Mammary microvascular endothelial cell (primary cell): ENCODE data around the gene FAHD1. TPM values are rescaled to one million over a fixed set of nuclear protein-coding genes. Genes with fewer than 3 reads are reported as not detected.

Source experiments
- total RNA-seq: library from RNA; depleted of rRNA; stranded (reverse); fragments of >200 nt; gene quantifications from 2 replicates; pipeline ENCODE4 v1.2.3, GENCODE V29; 2015

FAHD1 gene
- total RNA-seq = 70.9 and 86.8 TPM in 2 replicates

GRCh38 chr16:1826691-1827573 is at the start of gene FAHD1, which contains the start of gene HAGH:
TSS of gene FAHD1 (plus strand) at chr16:1827206. CDS start at chr16:1827239, 33 bp downstream.
TSS of gene HAGH (minus strand) at chr16:1826825. CDS start at chr16:1826787, 38 bp downstream.

DNA sequence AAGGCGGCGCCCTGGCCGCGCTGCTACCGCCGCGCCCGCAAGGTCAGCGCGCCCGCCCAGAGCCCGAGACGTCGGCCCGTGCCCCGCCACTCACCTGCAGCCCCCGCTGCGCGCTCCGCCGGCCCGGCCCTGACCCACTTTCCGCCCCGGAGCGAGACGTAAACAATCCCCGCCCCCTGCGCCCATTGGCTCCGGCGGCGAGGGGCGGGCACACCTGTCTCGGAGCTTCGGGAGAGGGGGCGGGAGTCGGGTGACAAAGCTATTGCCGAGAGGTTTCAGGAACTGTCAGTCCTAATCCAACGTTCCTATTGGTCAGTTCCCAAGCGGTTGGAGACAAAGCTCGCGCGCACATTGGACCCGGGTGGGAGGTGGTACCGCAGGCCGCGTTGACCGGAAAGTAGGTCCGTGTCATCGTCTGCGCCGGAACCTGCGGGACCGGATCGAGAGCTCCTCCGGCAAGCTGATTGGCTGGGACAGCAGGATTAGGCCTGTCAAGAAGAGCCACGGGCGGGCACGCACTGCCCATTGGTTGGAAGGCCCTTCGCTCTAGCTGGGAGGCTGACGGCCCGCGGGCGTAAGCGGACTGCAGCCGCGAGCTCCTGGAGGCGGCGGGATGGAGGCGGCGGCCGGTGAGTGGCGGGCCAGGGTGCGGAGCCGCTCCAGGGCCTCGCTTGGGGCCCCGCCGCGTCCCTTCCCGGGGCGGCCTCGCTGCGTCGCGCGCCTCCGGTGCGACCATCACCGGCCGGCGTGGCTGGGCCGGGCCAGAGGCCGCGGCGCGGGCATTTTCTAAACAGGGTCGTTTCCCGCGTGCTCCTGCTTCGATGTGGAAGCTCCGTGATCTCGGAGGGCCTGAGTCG is 44.4 kb upstream of the FAHD1 start, which contains the start of the genes NUBP2 and SPSB3:
NUBP2 (plus strand) TSS at position 553 of the 857 bp plus-strand sequence; CDS start at position 614, 61 bp downstream.
SPSB3 (minus strand) TSS at position 164 of the 857 bp plus-strand sequence. CDS start 1,088 bp downstream, outside the sequence.

DNA sequence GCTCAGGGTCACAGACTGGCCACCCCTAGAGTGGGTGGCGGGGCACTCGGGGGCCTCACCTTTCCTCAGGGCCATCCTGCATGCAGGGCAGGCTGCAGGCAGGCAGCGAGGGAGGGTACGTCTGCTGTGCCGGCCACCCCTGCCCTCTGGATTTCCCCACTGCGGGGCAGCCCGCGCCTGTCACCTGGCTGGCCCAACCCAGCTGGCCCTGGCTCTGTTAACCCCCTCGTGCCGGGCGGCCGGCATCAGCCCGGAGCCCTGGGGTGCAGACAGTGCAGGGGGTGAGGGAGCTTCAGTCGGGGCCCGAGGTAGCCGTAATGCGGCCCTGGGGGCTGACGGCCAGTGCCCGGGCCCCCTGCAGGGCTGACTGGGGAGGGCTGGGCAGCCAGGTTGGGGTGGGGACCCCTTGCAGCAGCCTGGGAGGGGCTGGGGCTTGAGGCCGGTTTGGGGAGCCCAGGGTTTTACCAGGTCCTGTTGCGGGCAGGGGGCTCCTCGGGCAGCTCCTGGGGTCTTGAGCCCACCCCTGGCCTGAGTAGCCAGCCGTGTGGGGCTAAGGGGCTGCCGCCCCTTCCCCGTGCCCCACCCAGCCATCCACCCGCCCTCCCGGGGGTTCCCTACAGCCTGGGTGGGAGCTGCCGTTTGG is 33.3 kb upstream of the FAHD1 start, which contains the start of gene IGFALS:
IGFALS (minus strand) TSS at position 128 of the 643 bp plus-strand sequence; CDS start at position 75, 53 bp downstream.

GRCh38 chr16:1871974-1872635 is 45.1 kb downstream of the FAHD1 start, which contains the start of gene MEIOB:
TSS of gene MEIOB (minus strand) at chr16:1872164. CDS start at chr16:1868175, 3,989 bp downstream.

Other genes with a start within 250 kb of the FAHD1 start
- gene IFT140, start 215.1 kb upstream of the FAHD1 start, total RNA-seq = 12.8 and 13.0 TPM in 2 replicates
- 7.7 and 10.7 TPM in 2 replicates for gene CRAMP1, start 214.8 kb upstream of the FAHD1 start, total RNA-seq
- gene JPT2, start 148.9 kb upstream of the FAHD1 start, total RNA-seq = 82.3 and 108 TPM in 2 replicates
- gene MAPK8IP3, start 121.0 kb upstream of the FAHD1 start, total RNA-seq = 18.6 and 20.5 TPM in 2 replicates
- gene NME3, start 55.7 kb upstream of the FAHD1 start, total RNA-seq = 61.8 and 63.7 TPM in 2 replicates
- gene EME2, start 54.4 kb upstream of the FAHD1 start, total RNA-seq = 2.8 and 4.3 TPM in 2 replicates
- 150 and 160 TPM in 2 replicates for gene MRPS34, start 54.1 kb upstream of the FAHD1 start, total RNA-seq
- 36.9 and 43.6 TPM in 2 replicates for gene SPSB3, start 44.6 kb upstream of the FAHD1 start, total RNA-seq
- 118 and 164 TPM in 2 replicates for gene NUBP2, start 44.2 kb upstream of the FAHD1 start, total RNA-seq
- not detected in 2 replicates for gene IGFALS, start 33.5 kb upstream of the FAHD1 start, total RNA-seq
- 106 and 119 TPM in 2 replicates for gene HAGH, start 381 bp upstream of the FAHD1 start, total RNA-seq
- gene MEIOB, start 45.0 kb downstream of the FAHD1 start, total RNA-seq = not detected in 2 replicates
- gene HS3ST6, start 91.2 kb downstream of the FAHD1 start, total RNA-seq = not detected in 2 replicates
- gene MSRB1, start 116.0 kb downstream of the FAHD1 start, total RNA-seq = 10.1 and 13.7 TPM in 2 replicates
- gene RPL3L, start 127.5 kb downstream of the FAHD1 start, total RNA-seq = not detected in 2 replicates
- 312 and 315 TPM in 2 replicates for gene NDUFB10, start 132.3 kb downstream of the FAHD1 start, total RNA-seq
- 2,922 and 2,947 TPM in 2 replicates for gene RPS2, start 137.6 kb downstream of the FAHD1 start, total RNA-seq
- not detected in 2 replicates for gene RNF151, start 139.7 kb downstream of the FAHD1 start, total RNA-seq
- 79.4 and 104 TPM in 2 replicates for gene TBL3, start 144.8 kb downstream of the FAHD1 start, total RNA-seq
- 1.00 TPM in 1 of 2 replicates, not detected in the other for gene NOXO1, start 154.3 kb downstream of the FAHD1 start, total RNA-seq
- gene GFER, start 157.0 kb downstream of the FAHD1 start, total RNA-seq = 15.4 and 15.9 TPM in 2 replicates
- 0.25 and 0.87 TPM in 2 replicates for gene SYNGR3, start 162.8 kb downstream of the FAHD1 start, total RNA-seq
- 55.6 and 61.8 TPM in 2 replicates for gene ZNF598, start 182.6 kb downstream of the FAHD1 start, total RNA-seq
- gene NPW, start 192.6 kb downstream of the FAHD1 start, total RNA-seq = 2.5 and 3.1 TPM in 2 replicates
- gene NHERF2, start 199.7 kb downstream of the FAHD1 start, total RNA-seq = 236 and 238 TPM in 2 replicates
- 45.7 and 53.0 TPM in 2 replicates for gene NTHL1, start 220.6 kb downstream of the FAHD1 start, total RNA-seq
- gene TSC2, start 220.8 kb downstream of the FAHD1 start, total RNA-seq = 35.2 and 36.0 TPM in 2 replicates